GM12878 (cell line): ENCODE data around the gene LRIG3. TPM values are rescaled to one million over a fixed set of nuclear protein-coding genes. Genes with fewer than 3 reads are reported as not detected.
"Not testable (repeated sequence)": the region's sequence is repeated elsewhere in the genome, so short reads cannot be mapped to it uniquely, and the experiment has no call there.

ENCODE experiments used
- ATAC-seq: fragments of 200-7000 bp; cut with Tn5 transposase; 3 replicates; pipeline ENCODE4 v1.9.1; 2020; ENCODE audit warnings: mild to moderate bottlenecking, moderate library complexity
- BruUV-seq: library from RNA; stranded (reverse); fragments of 400-500 nt; replicated peaks from 2 replicates; lab custom pipeline; 2021; lab: Mats Ljungman, UMichigan
- CTCF ChIA-PET: fragments of 300-600 bp; sonication (Branson Sonifier 250); formaldehyde crosslinking; extraction: SDS; loops from one replicate; lab custom pipeline; 2021; ENCODE audit warnings: inconsistent platforms; lab: Yijun Ruan, JAX
- POLR2A ChIA-PET: fragments of 350-600 bp; formaldehyde crosslinking; extraction: SDS; loops from one replicate; lab custom pipeline; 2021; ENCODE audit warnings: inconsistent platforms; lab: Charles Lee
- RAD21 ChIA-PET: fragments of 300-600 bp; sonication (Branson Sonifier 250); formaldehyde crosslinking; loops from one replicate; lab custom pipeline; 2023; ENCODE audit warnings: antibody characterized with exemption; ENCODE audit not compliant: unreplicated experiment; lab: Charles Lee
- SMC1A ChIA-PET: fragments of 300-600 bp; sonication (Branson Sonifier 250); formaldehyde crosslinking; loops from one replicate; lab custom pipeline; 2023; ENCODE audit not compliant: unreplicated experiment, uncharacterized antibody; lab: Charles Lee
- DNase-seq: peaks from one replicate; pipeline ENCODE4 v3.0.0-alpha.2; 2011; ENCODE audit warnings: low read depth, low spot score
- FAIRE-seq: peaks from 3 replicates; lab custom pipeline; 2011; peaks lifted over from hg19 to GRCh38; lab: Jason Lieb, UNC
- H2AFZ ChIP-seq: 2 replicates; pipeline ENCODE4 v1.6.0; 2011; ENCODE audit warnings: low read depth, low read length, control low read depth; ENCODE audit not compliant: control insufficient read depth
- H3K27ac ChIP-seq: 2 replicates; pipeline ENCODE4 v1.5.1; 2011; ENCODE audit warnings: control low read depth; ENCODE audit not compliant: control insufficient read depth, insufficient read depth
- H3K27me3 ChIP-seq, 2 experiments: replicated peaks in 1 of 2; 2 replicates each; pipeline versions ENCODE4 v1.6.0 to v1.6.1; 2011; ENCODE audit warnings: low read length in 1 of 2; ENCODE audit not compliant: control insufficient read depth in 2 of 2, insufficient read depth in 2 of 2
- H3K36me3 ChIP-seq, 2 experiments: 2 replicates each; pipeline ENCODE4 v1.5.1; 2011; ENCODE audit warnings: low read length in 1 of 2; ENCODE audit not compliant: control insufficient read depth in 2 of 2, insufficient read depth in 2 of 2
- H3K4me1 ChIP-seq: 2 replicates; pipeline ENCODE4 v1.6.1; 2011; ENCODE audit warnings: mild to moderate bottlenecking, low read length, moderate library complexity, mixed read lengths; ENCODE audit not compliant: control insufficient read depth, insufficient read depth
- H3K4me2 ChIP-seq: 2 replicates; pipeline ENCODE4 v1.6.0; 2011; ENCODE audit warnings: control low read depth; ENCODE audit not compliant: control insufficient read depth, insufficient read depth
- H3K4me3 ChIP-seq: fragments of 200-600 bp; sonication (generic); 2 replicates; pipeline ENCODE4 v1.5.1; 2016
- H3K79me2 ChIP-seq: 2 replicates; pipeline ENCODE4 v1.6.0; 2011; ENCODE audit warnings: low read length; ENCODE audit not compliant: control insufficient read depth, insufficient read depth
- H3K9ac ChIP-seq: 2 replicates; pipeline ENCODE4 v1.8.0; 2011; ENCODE audit warnings: low read length, control low read depth, mixed read lengths; ENCODE audit not compliant: control insufficient read depth, insufficient read depth
- H3K9me3 ChIP-seq: replicated peaks from 3 replicates; pipeline ENCODE4 v1.5.1; 2011; ENCODE audit warnings: mild to moderate bottlenecking, low read length; ENCODE audit not compliant: control insufficient read depth, insufficient read depth
- H4K20me1 ChIP-seq: 2 replicates; pipeline ENCODE4 v1.6.0; 2011; ENCODE audit not compliant: control insufficient read depth, insufficient read depth
- ELK1 ChIP-seq: IDR thresholded peaks from 2 replicates; pipeline ENCODE4 v1.6.1; 2012; ENCODE audit warnings: low read depth, low read length, improper control_type of control experiment
- FOS ChIP-seq: IDR thresholded peaks from 3 replicates; pipeline ENCODE4 v1.6.1; 2011; ENCODE audit warnings: borderline replicate concordance; ENCODE audit not compliant: insufficient read length; ENCODE audit errors: extremely low read depth
- KAT2A ChIP-seq: conservative IDR thresholded peaks from 2 replicates; pipeline ENCODE4 v1.6.1; 2011; ENCODE audit warnings: low read depth, low read length; ENCODE audit not compliant: control insufficient read depth
- NKRF ChIP-seq: fragments of 450-650 bp; conservative IDR thresholded peaks from 2 replicates; pipeline ENCODE4 v1.6.1; 2017; ENCODE audit warnings: mild to moderate bottlenecking, moderate library complexity
- NR2C2 ChIP-seq: IDR thresholded peaks from 2 replicates; pipeline ENCODE4 v1.6.1; 2011; ENCODE audit warnings: borderline replicate concordance, low read depth; ENCODE audit not compliant: control insufficient read depth, insufficient read length
- PAX5 ChIP-seq: IDR thresholded peaks from 2 replicates; pipeline ENCODE4 v1.6.1; 2011; ENCODE audit warnings: low read depth, low read length, borderline replicate concordance
- PAX8 ChIP-seq: fragments of 450-650 bp; IDR thresholded peaks from 2 replicates; pipeline ENCODE4 v1.6.1; 2017; ENCODE audit warnings: mild to moderate bottlenecking, moderate library complexity
- RAD51 ChIP-seq: fragments of 450-650 bp; IDR thresholded peaks from 2 replicates; pipeline ENCODE4 v1.6.1; 2016; ENCODE audit warnings: moderate library complexity, mild to moderate bottlenecking, inconsistent platforms
- SRF ChIP-seq, 2 experiments: IDR thresholded peaks; 2 replicates each; pipeline ENCODE4 v1.6.1; 2011; ENCODE audit warnings: low read depth in 2 of 2, low read length in 2 of 2, mild to moderate bottlenecking in 1 of 2, moderate library complexity in 1 of 2
- ZNF384 ChIP-seq: IDR thresholded peaks from 2 replicates; pipeline ENCODE4 v1.6.1; 2012; ENCODE audit warnings: low read depth, mild to moderate bottlenecking, low read length, improper control_type of control experiment, borderline replicate concordance
- ZNF687 ChIP-seq: fragments of 450-650 bp; IDR thresholded peaks from 2 replicates; pipeline ENCODE4 v1.6.1; 2017; ENCODE audit warnings: mild to moderate bottlenecking, moderate library complexity
- WGBS: methylation state at CpG from one replicate; pipeline ENCODE4 v1.1.6; 2016; ENCODE audit warnings: low lambda C conversion rate; ENCODE audit not compliant: insufficient replicate concordance, insufficient coverage; ENCODE audit errors: missing lambda C conversion rate; 5-methylcytosine and 5-hydroxymethylcytosine counted together
- in situ Hi-C: fragments of 300-500 bp; cut with MboI; formaldehyde crosslinking; loops from 9 replicates; pipeline ENCODE4 v1.14.3; 2018; ENCODE audit warnings: mixed read lengths
- intact Hi-C: fragments of 100-400 bp; cut with micrococcal nuclease; formaldehyde crosslinking; loops from one replicate; pipeline ENCODE4 v1.14.2; 2022; ENCODE audit not compliant: unreplicated experiment
- polyA plus RNA-seq, 11 experiments: library from polyadenylated mRNA; depleted of rRNA in 4 of 11; unstranded in 6 of 11; stranded (reverse) in 5 of 11; fragments of >200 nt; fragmentation: Nextera tagmentation in 4 of 11; fragmentation: Illumina TruSeq in 1 of 11; extraction: Ambion mirVana in 4 of 11; extraction: Trizol in 1 of 11; gene quantifications; 1 replicate in 1 of 11; 2 replicates in 10 of 11; pipeline versions ENCODE4 v1.2.1 to v1.2.3, GENCODE V29; 2011 to 2016; ENCODE audit warnings: inconsistent platforms in 2 of 11, missing spikeins in 2 of 11, low read depth in 1 of 11
- total RNA-seq, 4 experiments: library from RNA; depleted of rRNA in 3 of 4; stranded (reverse); fragments of >200 nt in 3 of 4; fragmentation: Illumina TruSeq in 1 of 4; extraction: Trizol in 1 of 4; gene quantifications; 2 replicates each; pipeline versions ENCODE4 v1.2.1 to v1.2.3, GENCODE V29; 2013 to 2021

Gene LRIG3
- total and polyA plus RNA-seq, 10 of the 15 experiments (the other 5 are each of a cell fraction or from before 2014, with no cell fraction given), result 0.95 to 8.5 (median 5.0) TPM

GRCh38 chr12:58858030-58858429, 62.3 kb downstream of the LRIG3 start:
- ChIA-PET CTCF (no interaction called here), POLR2A (no interaction called here), SMC1A (interaction anchor here (1.5 kb wide), 1 partner anchor 10 kb away, joined by 3 read pairs; no protein-coding TSS in a partner anchor), RAD21 (no interaction called here)
- Histone ChIP-seq H3K27me3 (no peaks in the 10 kb centered on the region), H3K4me2 (no peak overlapping the region), H2AFZ (no peak overlapping the region), H3K9ac (no peak overlapping the region), H3K79me2 (no peaks in the 10 kb centered on the region), H3K9me3 (no peaks in the 10 kb centered on the region), H3K4me1 (no peaks in the 10 kb centered on the region), H3K4me3 (no peak overlapping the region), H4K20me1 (no peaks in the 10 kb centered on the region), H3K36me3 (no peaks in the 10 kb centered on the region), H3K27ac (no peak overlapping the region)
- ATAC-seq (no peak), FAIRE-seq (no peak), DNase-seq (no peak)
- intact Hi-C loops (no loop called here), in situ Hi-C loops (no loop called here)
- BruUV-seq, result no TSS peak
- TF ChIP-seq KAT2A (no peak), ZNF384 (no peak), PAX8 (no peak), FOS (no peak), NR2C2 (no peak), PAX5 (no peak), ZNF687 (no peak), NKRF (no peak), ELK1 (no peak), RAD51 (no peak), SRF (IDR thresholded peaks at IDR 0.05; ENCODE audit: low read depth in 2 of 2, low read length in 2 of 2) (no peak)
- 31% methylated on average over 4 of the region's 5 CpGs for WGBS

- H3K27me3 ChIP-seq, H3K4me1 ChIP-seq, ATAC-seq, intact Hi-C loops, CTCF ChIA-PET, BruUV-seq, H3K4me2 ChIP-seq, SMC1A ChIA-PET, H3K9me3 ChIP-seq, POLR2A ChIA-PET, DNase-seq, H3K27ac ChIP-seq, H3K9ac ChIP-seq, H4K20me1 ChIP-seq, H3K4me3 ChIP-seq, H3K36me3 ChIP-seq, in situ Hi-C loops, H2AFZ ChIP-seq, RAD21 ChIA-PET, FAIRE-seq, H3K79me2 ChIP-seq: not testable (repeated sequence)
- 0% methylated on average over 1 of the region's 1 CpG for WGBS
Observed at GRCh38 chr12:58857206-58857605, 63.1 kb downstream of the LRIG3 start.
